DMS153 (cell line): Measurements from ENCODE around the gene TTC23L.
A peak's percentile ranks its signal among the peaks of the same experiment; 100 is the strongest.

Experiments used
- DNase-seq: peaks from one replicate; lab custom pipeline; 2025; lab: John Stamatoyannopoulos, UW

Gene TTC23L

GRCh38 chr5:34833090-34833489, 5.9 kb upstream of the TTC23L start:
- DNase-seq: no peak

- no peak for DNase-seq
Observed at GRCh38 chr5:34833976-34834793, 4.8 kb upstream of the TTC23L start.

GRCh38 chr5:34834794-34835089, 4.2 kb upstream of the TTC23L start:
- DNase-seq: no peak

GRCh38 chr5:34835664-34836063, 3.3 kb upstream of the TTC23L start:
- DNase-seq: no peak

GRCh38 chr5:34841816-34842215, 2.9 kb downstream of the TTC23L start:
- DNase-seq: no peak

- DNase-seq: no peak
Observed at GRCh38 chr5:34842554-34842953, 3.6 kb downstream of the TTC23L start.

- DNase-seq: no peak
Observed at GRCh38 chr5:34843497-34843896, 4.5 kb downstream of the TTC23L start.

GRCh38 chr5:34844106-34844505, 5.1 kb downstream of the TTC23L start:
- DNase-seq: no peak

- DNase-seq: no peak
Observed at GRCh38 chr5:34844999-34845398, 6.0 kb downstream of the TTC23L start.

- no peak for DNase-seq
Observed at GRCh38 chr5:34847056-34847455, 8.1 kb downstream of the TTC23L start.

- no peak for DNase-seq
Observed at GRCh38 chr5:34847552-34847951, 8.6 kb downstream of the TTC23L start.

- no peak for DNase-seq
Observed at GRCh38 chr5:34848230-34848629, 9.3 kb downstream of the TTC23L start.

GRCh38 chr5:34849253-34849652, 10.3 kb downstream of the TTC23L start:
- DNase-seq: no peak

- peak; percentile 98 for DNase-seq
Observed at GRCh38 chr5:34854459-34855174, 15.7 kb downstream of the TTC23L start.

GRCh38 chr5:34857161-34857560, 18.2 kb downstream of the TTC23L start:
- no peak for DNase-seq

GRCh38 chr5:34857894-34858293, 18.9 kb downstream of the TTC23L start:
- no peak for DNase-seq

GRCh38 chr5:34858790-34859189, 19.8 kb downstream of the TTC23L start:
- DNase-seq: no peak

GRCh38 chr5:34859253-34859652, 20.3 kb downstream of the TTC23L start:
- no peak for DNase-seq

GRCh38 chr5:34863946-34864345, 25.0 kb downstream of the TTC23L start:
- no peak for DNase-seq

GRCh38 chr5:34865091-34865490, 26.1 kb downstream of the TTC23L start:
- DNase-seq: no peak

- no peak for DNase-seq
Observed at GRCh38 chr5:34866989-34867471, 28.1 kb downstream of the TTC23L start.

GRCh38 chr5:34867660-34868059, 28.7 kb downstream of the TTC23L start:
- no peak for DNase-seq

GRCh38 chr5:34868791-34869190, 29.8 kb downstream of the TTC23L start:
- DNase-seq: no peak

GRCh38 chr5:34869256-34869655, 30.3 kb downstream of the TTC23L start:
- no peak for DNase-seq
